ENCODE data around the gene GAS2L1.

GAS2L1 gene

GRCh38 chr22:29272624-29273023 lies 33.8 kb upstream of the GAS2L1 start:
- DNase-seq (ENCODE audit: low read depth): no peak
- no peak overlapping the region for H3K4me3 ChIP-seq (ENCODE audit: low read depth, low read length)
- in situ Hi-C loops (cut with HindIII; ENCODE audit: low sequenced_read_pairs): loop anchor here (5.0 kb wide), 1 partner anchor 75 kb away; no protein-coding TSS in a partner anchor
- TF ChIP-seq CTCF (IDR thresholded peaks at IDR 0.05; ENCODE audit: low read depth, low read length, missing control alignments): no peak

- H3K4me3 ChIP-seq (ENCODE audit: low read depth, low read length): no peak overlapping the region
- TF ChIP-seq CTCF (IDR thresholded peaks at IDR 0.05; ENCODE audit: low read depth, low read length, missing control alignments): no peak
- DNase-seq (ENCODE audit: low read depth): no peak
- in situ Hi-C loops (cut with HindIII; ENCODE audit: low sequenced_read_pairs): no loop called here
These were observed 31.3 kb upstream of the GAS2L1 start for GRCh38 chr22:29275167-29275566.

GRCh38 chr22:29275819-29276565 lies 30.5 kb upstream of the GAS2L1 start:
- no peak for DNase-seq (ENCODE audit: low read depth)

GRCh38 chr22:29277927-29278326 lies 28.5 kb upstream of the GAS2L1 start:
- in situ Hi-C loops (cut with HindIII; ENCODE audit: low sequenced_read_pairs): no loop called here
- TF ChIP-seq CTCF (IDR thresholded peaks at IDR 0.05; ENCODE audit: low read depth, low read length, missing control alignments): no peak
- H3K4me3 ChIP-seq (ENCODE audit: low read depth, low read length): no peak overlapping the region
- no peak for DNase-seq (ENCODE audit: low read depth)

More at GRCh38 chr22:29275819-29276565, 30.5 kb upstream of the GAS2L1 start:
- in situ Hi-C loops (cut with HindIII; ENCODE audit: low sequenced_read_pairs): no loop called here
- no peak overlapping the region for H3K4me3 ChIP-seq (ENCODE audit: low read depth, low read length)
- no peak for TF ChIP-seq CTCF (IDR thresholded peaks at IDR 0.05; ENCODE audit: low read depth, low read length, missing control alignments)

- TF ChIP-seq CTCF (IDR thresholded peaks at IDR 0.05; ENCODE audit: low read depth, low read length, missing control alignments): no peak
- in situ Hi-C loops (cut with HindIII; ENCODE audit: low sequenced_read_pairs): no loop called here
- H3K4me3 ChIP-seq (ENCODE audit: low read depth, low read length): no peak overlapping the region
- no peak for DNase-seq (ENCODE audit: low read depth)
These were observed 22.3 kb upstream of the GAS2L1 start for GRCh38 chr22:29284196-29284595.

GRCh38 chr22:29288837-29289236 lies 17.6 kb upstream of the GAS2L1 start:
- no peak for TF ChIP-seq CTCF (IDR thresholded peaks at IDR 0.05; ENCODE audit: low read depth, low read length, missing control alignments)
- DNase-seq (ENCODE audit: low read depth): no peak
- in situ Hi-C loops (cut with HindIII; ENCODE audit: low sequenced_read_pairs): no loop called here
- no peak overlapping the region for H3K4me3 ChIP-seq (ENCODE audit: low read depth, low read length)

All from astrocyte of the cerebellum (primary cell).